H9 (cell line): ENCODE data around the gene NAIP. TPM values are rescaled to one million over a fixed set of nuclear protein-coding genes. Genes with fewer than 3 reads are reported as not detected.
"Not testable (repeated sequence)": the region's sequence is repeated elsewhere in the genome, so short reads cannot be mapped to it uniquely, and the experiment has no call there.

Experiments
- DNase-seq: peaks from one replicate; pipeline ENCODE4 v3.0.0-alpha.2; 2017
- H2AFZ ChIP-seq: one replicate; pipeline ENCODE4 v1.6.1; 2013; ENCODE audit warnings: mild to moderate bottlenecking, low read length, control low read depth, moderate library complexity
- H2AK5ac ChIP-seq: 2 replicates; pipeline ENCODE4 v1.6.1; 2013; ENCODE audit warnings: low read length, control low read depth, mixed read lengths; ENCODE audit not compliant: insufficient read length
- H2BK120ac ChIP-seq: one replicate; pipeline ENCODE4 v1.6.1; 2013; ENCODE audit warnings: low read depth, mild to moderate bottlenecking, low read length, control low read depth, inconsistent platforms; ENCODE audit not compliant: poor library complexity, severe bottlenecking
- H2BK12ac ChIP-seq: 2 replicates; pipeline ENCODE4 v1.6.1; 2013; ENCODE audit warnings: low read length, control low read depth, mixed read lengths, low read depth; ENCODE audit not compliant: insufficient read length
- H2BK15ac ChIP-seq: 2 replicates; pipeline ENCODE4 v1.6.1; 2013; ENCODE audit warnings: low read depth, low read length, control low read depth
- H2BK20ac ChIP-seq: one replicate; pipeline ENCODE4 v1.6.1; 2013; ENCODE audit warnings: low read depth, mild to moderate bottlenecking, low read length, control low read depth, inconsistent platforms; ENCODE audit not compliant: poor library complexity, severe bottlenecking
- H2BK5ac ChIP-seq: 2 replicates; pipeline ENCODE4 v1.6.1; 2013; ENCODE audit warnings: low read length, control low read depth, mixed read lengths; ENCODE audit not compliant: insufficient read length
- H3K14ac ChIP-seq: 2 replicates; pipeline ENCODE4 v1.6.1; 2013; ENCODE audit warnings: low read length, control low read depth; ENCODE audit not compliant: insufficient read depth
- H3K18ac ChIP-seq: 2 replicates; pipeline ENCODE4 v1.6.1; 2013; ENCODE audit warnings: low read depth, mild to moderate bottlenecking, mixed read lengths, low read length, control low read depth; ENCODE audit not compliant: insufficient read length
- H3K23ac ChIP-seq: 2 replicates; pipeline ENCODE4 v1.6.1; 2013; ENCODE audit warnings: low read length, control low read depth, mixed read lengths, low read depth; ENCODE audit not compliant: insufficient read length
- H3K23me2 ChIP-seq: 2 replicates; pipeline ENCODE4 v1.6.1; 2013; ENCODE audit warnings: low read depth, mild to moderate bottlenecking, mixed read lengths, low read length, control low read depth; ENCODE audit not compliant: insufficient read length, poor library complexity, severe bottlenecking
- H3K27ac ChIP-seq: 2 replicates; pipeline ENCODE4 v1.5.1; 2013; ENCODE audit warnings: low read length, control low read depth, mixed read lengths, low read depth; ENCODE audit not compliant: insufficient read length
- H3K27me3 ChIP-seq: 2 replicates; pipeline ENCODE4 v1.6.1; 2013; ENCODE audit warnings: low read length, control low read depth, inconsistent platforms; ENCODE audit not compliant: insufficient read depth
- H3K4ac ChIP-seq: 2 replicates; pipeline ENCODE4 v1.6.1; 2013; ENCODE audit warnings: low read depth, mild to moderate bottlenecking, control low read depth, inconsistent platforms, low read length, moderate library complexity
- H3K4me1 ChIP-seq: 2 replicates; pipeline ENCODE4 v1.6.1; 2013; ENCODE audit warnings: low read length, control low read depth, inconsistent platforms; ENCODE audit not compliant: insufficient read depth
- H3K4me2 ChIP-seq: 2 replicates; pipeline ENCODE4 v1.6.1; 2013; ENCODE audit warnings: low read length, control low read depth, mixed read lengths; ENCODE audit not compliant: insufficient read length, insufficient read depth
- H3K56ac ChIP-seq: 2 replicates; pipeline ENCODE4 v1.6.1; 2013; ENCODE audit warnings: low read depth, mild to moderate bottlenecking, mixed read lengths, low read length, control low read depth; ENCODE audit not compliant: insufficient read length
- H3K79me1 ChIP-seq: 2 replicates; pipeline ENCODE4 v1.6.1; 2013; ENCODE audit warnings: low read depth, mild to moderate bottlenecking, moderate library complexity, low read length, control low read depth, inconsistent platforms; ENCODE audit not compliant: insufficient read depth, poor library complexity, severe bottlenecking
- H3K79me2 ChIP-seq: 2 replicates; pipeline ENCODE4 v1.6.1; 2013; ENCODE audit warnings: low read length, control low read depth, inconsistent platforms; ENCODE audit not compliant: insufficient read depth
- H3K9ac ChIP-seq: 2 replicates; pipeline ENCODE4 v1.6.1; 2013; ENCODE audit warnings: low read length, control low read depth, mixed read lengths; ENCODE audit not compliant: insufficient read length; ENCODE audit errors: extremely low read depth
- H3K9me3 ChIP-seq: one replicate; pipeline ENCODE4 v1.6.1; 2013; ENCODE audit warnings: low read depth, low read length, inconsistent platforms; ENCODE audit not compliant: control insufficient read depth
- H3T11ph ChIP-seq: one replicate; pipeline ENCODE4 v1.6.1; 2013; ENCODE audit warnings: mild to moderate bottlenecking, low read length, control low read depth, inconsistent platforms
- H4K20me1 ChIP-seq: one replicate; pipeline ENCODE4 v1.6.1; 2013; ENCODE audit not compliant: control insufficient read depth, insufficient read length, insufficient read depth
- H4K5ac ChIP-seq: 2 replicates; pipeline ENCODE4 v1.6.1; 2013; ENCODE audit warnings: low read depth, mild to moderate bottlenecking, mixed read lengths, low read length, control low read depth; ENCODE audit not compliant: insufficient read length
- H4K8ac ChIP-seq: replicated peaks from 2 replicates; pipeline ENCODE4 v1.6.1; 2013; ENCODE audit warnings: low read length, control low read depth, mixed read lengths, low read depth; ENCODE audit not compliant: insufficient read length
- H4K91ac ChIP-seq: 2 replicates; pipeline ENCODE4 v1.6.1; 2013; ENCODE audit warnings: low read depth, mild to moderate bottlenecking, moderate library complexity, mixed read lengths, low read length, control low read depth; ENCODE audit not compliant: insufficient read length
- H3K27ac Mint-ChIP-seq, 3 experiments: 2 replicates in 2 of 3; 3 replicates in 1 of 3; pipeline ENCODE4 v1.8.0; 2020 to 2021; ENCODE audit warnings: mixed read lengths in 3 of 3, mild to moderate bottlenecking in 1 of 3, moderate library complexity in 1 of 3
- H3K27me3 Mint-ChIP-seq: 2 replicates; pipeline ENCODE4 v1.8.0; 2021; ENCODE audit warnings: low read depth, mild to moderate bottlenecking, moderate library complexity, mixed read lengths
- H3K36me3 Mint-ChIP-seq, 3 experiments: 2 replicates in 2 of 3; 3 replicates in 1 of 3; pipeline ENCODE4 v1.8.0; 2020 to 2021; ENCODE audit warnings: low read depth in 3 of 3, mixed read lengths in 3 of 3; ENCODE audit not compliant: insufficient read depth in 1 of 3
- H3K4me1 Mint-ChIP-seq, 2 experiments: 2 replicates each; pipeline ENCODE4 v1.8.0; 2020; ENCODE audit warnings: mixed read lengths in 2 of 2
- H3K4me3 Mint-ChIP-seq, 2 experiments: 2 replicates in 1 of 2; 3 replicates in 1 of 2; pipeline ENCODE4 v1.8.0; 2020 to 2021; ENCODE audit warnings: mild to moderate bottlenecking in 2 of 2, mixed read lengths in 2 of 2, moderate library complexity in 1 of 2
- H3K9me3 Mint-ChIP-seq, 2 experiments: 2 replicates in 1 of 2; 3 replicates in 1 of 2; pipeline ENCODE4 v1.8.0; 2020; ENCODE audit warnings: mild to moderate bottlenecking in 2 of 2, mixed read lengths in 2 of 2, moderate library complexity in 1 of 2
- WGBS: extraction: QIAGEN DNeasy Blood & Tissue Kit; methylation state at CpG from one replicate; pipeline ENCODE4 v1.1.7; 2013; ENCODE audit warnings: missing lambda C conversion rate, low lambda C conversion rate, mixed read lengths; ENCODE audit not compliant: insufficient read length; ENCODE audit errors: extremely low coverage; 5-methylcytosine and 5-hydroxymethylcytosine counted together
- total RNA-seq: library from RNA; stranded (reverse); gene quantifications from 2 replicates; pipeline ENCODE4 v1.2.1, GENCODE V29; 2021

NAIP gene
- total RNA-seq, 1 experiment from 2014 or later: 2.8 TPM

DNA sequence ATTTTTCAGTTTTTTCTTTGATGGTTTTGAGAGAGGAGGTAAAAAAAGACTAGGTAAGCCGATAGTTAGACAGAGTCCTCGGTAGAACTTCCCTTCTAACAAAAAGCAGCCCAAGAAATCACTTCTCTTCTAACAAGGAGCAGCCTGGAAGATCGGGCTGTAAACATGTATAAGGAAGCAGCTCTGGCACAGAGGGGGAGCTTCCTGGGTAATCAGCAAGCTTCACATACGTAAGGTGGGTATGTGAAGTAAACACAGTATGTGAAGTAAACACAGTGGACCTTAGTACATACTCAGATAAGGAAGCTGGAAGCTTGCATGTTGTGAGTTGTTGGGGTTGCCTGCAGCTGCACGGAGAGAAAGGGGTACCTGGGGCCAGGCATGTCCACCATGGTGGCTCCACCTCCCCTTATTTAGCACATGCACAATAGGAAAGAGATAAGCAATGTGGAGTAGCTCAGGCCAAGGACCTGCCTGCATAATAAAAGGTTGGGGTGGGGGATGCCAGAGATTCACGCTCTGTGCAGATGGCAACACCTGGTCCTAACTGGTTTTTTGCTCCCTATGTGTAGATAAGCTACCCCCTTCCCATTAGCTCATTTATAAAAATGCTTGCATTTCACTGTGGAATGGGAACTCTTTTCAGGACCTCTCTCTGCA, 93.3 kb downstream of the NAIP start:
- not testable (repeated sequence) for H2BK15ac ChIP-seq, H3K9me3 ChIP-seq, H3K27me3 Mint-ChIP-seq, H4K91ac ChIP-seq, H2BK20ac ChIP-seq, H3K4me1 Mint-ChIP-seq, H3K9ac ChIP-seq, H3K4ac ChIP-seq, H2BK120ac ChIP-seq, H3K23ac ChIP-seq, H4K8ac ChIP-seq, H3T11ph ChIP-seq, H3K79me1 ChIP-seq, H3K4me1 ChIP-seq, H3K27me3 ChIP-seq, H3K9me3 Mint-ChIP-seq, H2BK5ac ChIP-seq, H2BK12ac ChIP-seq, DNase-seq, H3K4me3 Mint-ChIP-seq, H4K5ac ChIP-seq, H3K23me2 ChIP-seq, H3K56ac ChIP-seq, H3K79me2 ChIP-seq, H2AFZ ChIP-seq, H4K20me1 ChIP-seq, H3K18ac ChIP-seq, H3K4me2 ChIP-seq, H3K27ac Mint-ChIP-seq, H3K14ac ChIP-seq, H3K36me3 Mint-ChIP-seq, H2AK5ac ChIP-seq, H3K27ac ChIP-seq
- no CpG with 5 or more reads among the region's 6 CpGs for WGBS

DNA sequence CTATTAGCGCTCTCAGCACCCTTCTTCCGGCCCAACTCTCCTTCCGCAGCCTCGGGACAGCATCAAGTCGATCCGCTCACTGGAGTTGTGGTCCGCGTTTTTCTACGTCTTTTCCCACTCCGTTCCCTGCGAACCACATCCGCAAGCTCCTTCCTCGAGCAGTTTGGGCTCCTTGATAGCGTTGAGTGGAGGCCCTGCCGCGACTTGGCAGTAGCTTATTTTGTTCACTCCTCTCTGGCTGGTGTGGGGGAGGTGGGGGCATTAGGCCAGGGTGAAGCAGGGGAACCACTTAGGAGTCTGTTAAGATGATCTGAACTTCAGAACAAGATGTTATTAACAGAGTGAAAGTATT, 100.0 kb downstream of the NAIP start:
- not testable (repeated sequence) for H3K27me3 Mint-ChIP-seq, H3K27ac ChIP-seq, H2BK120ac ChIP-seq, H2AK5ac ChIP-seq, H3K4me3 Mint-ChIP-seq, H3K9me3 Mint-ChIP-seq, H3K18ac ChIP-seq, DNase-seq, H3K4me2 ChIP-seq, H2AFZ ChIP-seq, H4K5ac ChIP-seq, H3K27me3 ChIP-seq, H2BK12ac ChIP-seq, H2BK20ac ChIP-seq, H3K79me1 ChIP-seq, H2BK5ac ChIP-seq, H3K36me3 Mint-ChIP-seq, H4K20me1 ChIP-seq, H3K79me2 ChIP-seq, H3K4me1 Mint-ChIP-seq, H3K27ac Mint-ChIP-seq, H4K91ac ChIP-seq, H3K4me1 ChIP-seq, H2BK15ac ChIP-seq, H3K23me2 ChIP-seq, H3K14ac ChIP-seq, H3K56ac ChIP-seq, H3K4ac ChIP-seq, H3K9ac ChIP-seq, H3K23ac ChIP-seq, H3T11ph ChIP-seq, H4K8ac ChIP-seq, H3K9me3 ChIP-seq
- no CpG with 5 or more reads among the region's 16 CpGs for WGBS
